K562 (cell line): ENCODE measurements around the gene CHEK2. TPM values are rescaled to one million over a fixed set of nuclear protein-coding genes. Genes with fewer than 3 reads are reported as not detected.

Experiments
- ATAC-seq: fragments of 200-7000 bp; cut with Tn5 transposase; 3 replicates; pipeline ENCODE4 v1.9.1; 2020; ENCODE audit warnings: moderate library complexity
- BruUV-seq: library from RNA; stranded (reverse); fragments of 400-500 nt; replicated peaks from 2 replicates; lab custom pipeline; 2021; lab: Mats Ljungman, UMichigan
- CTCF ChIA-PET: fragments of 300-600 bp; formaldehyde crosslinking; extraction: SDS; loops from one replicate; lab custom pipeline; 2021; ENCODE audit warnings: low intra/inter-chr PET ratio; lab: Yijun Ruan, JAX
- POLR2A ChIA-PET: fragments of 300-600, 350-650 bp; sonication (Branson Sonifier 250); formaldehyde crosslinking; extraction: SDS; loops from one replicate; lab custom pipeline; 2021; ENCODE audit warnings: antibody characterized with exemption, inconsistent platforms; lab: Yijun Ruan, JAX
- DNase-seq, 4 experiments: peaks; one replicate each; pipeline versions ENCODE4 v3.0.0 to v3.0.0-alpha.2; 2011 to 2018; ENCODE audit warnings: low spot score in 3 of 4, mixed read lengths in 3 of 4; ENCODE audit errors: extremely low read depth in 1 of 4
- FAIRE-seq: peaks from 2 replicates; lab custom pipeline; 2011; peaks lifted over from hg19 to GRCh38; lab: Jason Lieb, UNC
- H2AFZ ChIP-seq: 2 replicates; pipeline ENCODE4 v1.6.0; 2011; ENCODE audit warnings: low read depth, low read length, control low read depth, inconsistent platforms
- H3K27ac ChIP-seq: fragments of 200-600 bp; 3 replicates; pipeline ENCODE4 v1.8.0; 2011; ENCODE audit warnings: low read depth, mild to moderate bottlenecking, control low read depth, inconsistent platforms, low read length, moderate library complexity, mixed read lengths; ENCODE audit errors: extremely low read depth
- H3K27me3 ChIP-seq, 2 experiments: fragments of 300-600 bp in 1 of 2; 2 replicates in 1 of 2; 3 replicates in 1 of 2; pipeline versions ENCODE4 v1.6.0 to v1.8.0; 2011; ENCODE audit warnings: inconsistent platforms in 2 of 2, low read length in 2 of 2, mild to moderate bottlenecking in 1 of 2, mixed read lengths in 1 of 2, moderate library complexity in 1 of 2; ENCODE audit not compliant: control insufficient read depth in 2 of 2, insufficient read depth in 2 of 2
- H3K36me3 ChIP-seq: fragments of 300-600 bp; 3 replicates; pipeline ENCODE4 v1.8.0; 2011; ENCODE audit warnings: mild to moderate bottlenecking, low read length, inconsistent platforms; ENCODE audit not compliant: control insufficient read depth, insufficient read depth
- H3K4me1 ChIP-seq, 2 experiments: fragments of 200-600 bp in 1 of 2; replicated peaks in 1 of 2; 2 replicates in 1 of 2; 3 replicates in 1 of 2; pipeline versions ENCODE4 v1.5.1 to v1.8.0; 2011; ENCODE audit warnings: inconsistent platforms in 2 of 2, low read length in 2 of 2, mild to moderate bottlenecking in 1 of 2, mixed read lengths in 1 of 2, moderate library complexity in 1 of 2; ENCODE audit not compliant: control insufficient read depth in 2 of 2, insufficient read depth in 2 of 2
- H3K4me2 ChIP-seq: 2 replicates; pipeline ENCODE4 v1.6.1; 2011; ENCODE audit warnings: low read length, control low read depth, inconsistent platforms, mixed read lengths; ENCODE audit not compliant: insufficient read depth
- H3K4me3 ChIP-seq: fragments of 200-600 bp; sonication (generic), shearing (Covaris generic); 2 replicates; pipeline ENCODE4 v1.5.1; 2016; ENCODE audit warnings: control low read depth, inconsistent platforms
- H3K79me2 ChIP-seq: fragments of 200-600 bp; 3 replicates; pipeline ENCODE4 v1.8.0; 2011; ENCODE audit warnings: low read length, inconsistent platforms; ENCODE audit not compliant: control insufficient read depth, insufficient read depth
- H3K9ac ChIP-seq, 2 experiments: 2 replicates each; pipeline versions ENCODE4 v1.6.0 to v1.6.1; 2011; ENCODE audit warnings: low read depth in 2 of 2, low read length in 2 of 2, control low read depth in 1 of 2, inconsistent platforms in 1 of 2, mild to moderate bottlenecking in 1 of 2, mixed read lengths in 1 of 2; ENCODE audit not compliant: insufficient read depth in 1 of 2
- H3K9me1 ChIP-seq: one replicate; pipeline ENCODE4 v1.6.0; 2011; ENCODE audit warnings: inconsistent platforms, mild to moderate bottlenecking, low read length, moderate library complexity; ENCODE audit not compliant: control insufficient read depth, insufficient read depth
- H3K9me3 ChIP-seq: replicated peaks from 2 replicates; pipeline ENCODE4 v1.5.1; 2011; ENCODE audit warnings: low read depth, low read length, inconsistent platforms; ENCODE audit not compliant: control insufficient read depth, insufficient read depth
- H4K20me1 ChIP-seq: replicated peaks from 2 replicates; pipeline ENCODE4 v1.6.1; 2011; ENCODE audit warnings: low read length, inconsistent platforms, mixed read lengths; ENCODE audit not compliant: control insufficient read depth, insufficient read depth
- ATF2 ChIP-seq: sonication (generic); formaldehyde crosslinking; IDR thresholded peaks from 2 replicates; pipeline ENCODE4 v1.8.1; 2022; ENCODE audit warnings: missing genetic modification reagents
- ZNF121 ChIP-seq: sonication (generic); formaldehyde crosslinking; conservative IDR thresholded peaks from 2 replicates; pipeline ENCODE4 v1.8.0; 2022; ENCODE audit warnings: missing genetic modification reagents
- WGBS: fragments of 100-300 bp; shearing (Covaris generic); methylation state at CpG from one replicate; pipeline ENCODE4 v1.1.6; 2016; ENCODE audit warnings: low coverage, mixed read lengths; ENCODE audit not compliant: insufficient coverage; ENCODE audit errors: missing lambda C conversion rate; 5-methylcytosine and 5-hydroxymethylcytosine counted together
- in situ Hi-C: fragments of 300-500 bp; cut with MboI; formaldehyde crosslinking; loops from 4 replicates; pipeline ENCODE4 v1.15.0; 2018; ENCODE audit warnings: inconsistent platforms, mixed read lengths
- intact Hi-C: fragments of 100-400 bp; cut with micrococcal nuclease; formaldehyde crosslinking; loops from 2 replicates; pipeline ENCODE4 v1.14.2; 2022
- polyA plus RNA-seq, 8 experiments: library from polyadenylated mRNA; depleted of rRNA in 4 of 8; stranded (reverse) in 5 of 8; unstranded in 3 of 8; fragments of >200 nt; fragmentation: Nextera tagmentation in 2 of 8; fragmentation: Illumina TruSeq in 1 of 8; extraction: Ambion mirVana in 2 of 8; extraction: Trizol in 1 of 8; gene quantifications; 2 replicates each; pipeline versions ENCODE4 v1.2.1 to v1.2.3, GENCODE V29; 2011 to 2014; ENCODE audit warnings: inconsistent platforms in 1 of 8, missing spikeins in 1 of 8
- total RNA-seq, 7 experiments: library from RNA; depleted of rRNA in 6 of 7; stranded (reverse); fragments of >200 nt in 6 of 7; fragmentation: Illumina TruSeq in 2 of 7; extraction: Trizol in 2 of 7; gene quantifications; 2 replicates each; pipeline versions ENCODE4 v1.2.1 to v1.2.3, GENCODE V29; 2011 to 2021; ENCODE audit warnings: low replicate concordance in 1 of 7
- TF ChIP-seq, protein P1 (sequence below): fragments of 200-800 bp; sonication (Bioruptor generic); IDR thresholded peaks from 2 replicates; pipeline ENCODE4 v1.6.1; 2017; ENCODE audit warnings: missing genetic modification characterization, missing compliant biosample characterization

Gene CHEK2
- total and polyA plus RNA-seq, 9 of the 15 experiments (the other 6 are each of a cell fraction or from before 2014, with no cell fraction given): 28.7 to 102 (median 58.0) TPM

DNA sequence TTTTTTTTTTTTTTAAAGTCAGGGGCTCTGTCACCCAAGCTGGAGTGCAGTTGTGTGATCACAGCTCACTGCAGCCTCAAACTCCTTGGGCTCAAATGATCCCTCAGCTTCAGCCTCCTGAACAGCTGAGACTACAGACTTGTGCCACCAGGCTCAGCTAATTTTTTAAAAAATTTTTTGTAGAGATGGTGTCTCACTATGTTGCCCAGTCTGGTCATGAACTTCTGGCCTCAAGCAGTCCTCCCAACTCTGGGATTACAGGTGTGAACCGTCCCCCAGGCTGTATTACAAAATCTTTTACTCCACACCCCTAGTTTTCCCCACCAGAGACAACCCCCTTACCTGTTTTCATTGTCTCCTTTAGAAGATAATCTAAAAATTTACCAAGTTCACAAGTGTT is 32.8 kb upstream of the CHEK2 start:
- H3K36me3 ChIP-seq: peaks cover 30% of the 10 kb centered on the region; the same call in 1 of the 3 replicates
- no peaks in the 10 kb centered on the region for H4K20me1 ChIP-seq
- intact Hi-C loops (no loop called here), in situ Hi-C loops (no loop called here)
- no peak for FAIRE-seq
- no peaks in the 10 kb centered on the region for H3K9me3 ChIP-seq
- BruUV-seq: no TSS peak
- CTCF ChIA-PET: no interaction called here
- no peak overlapping the region for H3K27ac ChIP-seq
- no peaks in the 10 kb centered on the region for H3K9me1 ChIP-seq
- H3K79me2 ChIP-seq: peaks cover 45% of the 10 kb centered on the region
- TF ChIP-seq ZNF121 (CRISPR knock-in tag) (0 out of 2 replicates have a peak, but pooled peaks have one; percentile 33), ATF2 (CRISPR knock-in tag) (no peak)
- TF ChIP-seq, protein P1, sequence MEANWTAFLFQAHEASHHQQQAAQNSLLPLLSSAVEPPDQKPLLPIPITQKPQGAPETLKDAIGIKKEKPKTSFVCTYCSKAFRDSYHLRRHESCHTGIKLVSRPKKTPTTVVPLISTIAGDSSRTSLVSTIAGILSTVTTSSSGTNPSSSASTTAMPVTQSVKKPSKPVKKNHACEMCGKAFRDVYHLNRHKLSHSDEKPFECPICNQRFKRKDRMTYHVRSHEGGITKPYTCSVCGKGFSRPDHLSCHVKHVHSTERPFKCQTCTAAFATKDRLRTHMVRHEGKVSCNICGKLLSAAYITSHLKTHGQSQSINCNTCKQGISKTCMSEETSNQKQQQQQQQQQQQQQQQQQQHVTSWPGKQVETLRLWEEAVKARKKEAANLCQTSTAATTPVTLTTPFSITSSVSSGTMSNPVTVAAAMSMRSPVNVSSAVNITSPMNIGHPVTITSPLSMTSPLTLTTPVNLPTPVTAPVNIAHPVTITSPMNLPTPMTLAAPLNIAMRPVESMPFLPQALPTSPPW (CRISPR knock-in tag): no peak
- H2AFZ ChIP-seq: no peak overlapping the region
- no peak overlapping the region for H3K9ac ChIP-seq
- 75% methylated on average over 1 of the region's 1 CpG for WGBS
- DNase-seq: no peak
- no peak overlapping the region for H3K4me2 ChIP-seq
- H3K27me3 ChIP-seq: no peaks in the 10 kb centered on the region
- ATAC-seq: no peak
- POLR2A ChIA-PET: interaction anchor here (0.9 kb wide), 1 partner anchor 26 kb away, joined by 4 read pairs; the partner anchor contains the start of gene XBP1
- H3K4me1 ChIP-seq: peaks cover 8 to 9% of the 10 kb centered on the region in 2 experiments; a peak in 3 of 5 replicates
- no peak overlapping the region for H3K4me3 ChIP-seq
